CD4-positive, CD25-positive, alpha-beta regulatory T cell (primary cell): ENCODE results near the gene CRHBP. TPM values are rescaled to one million over a fixed set of nuclear protein-coding genes. Genes with fewer than 3 reads are reported as not detected.

ENCODE experiments used
- ATAC-seq, 2 donors: fragments of 150-1000 bp; cut with Tn5 transposase; one replicate each; pipeline ENCODE4 v1.10.0; 2021; ENCODE audit warnings: low read depth in 2 of 2, moderate number of reproducible peaks in 2 of 2, moderate library complexity in 1 of 2
- DNase-seq, 3 donors: peaks; one replicate each; pipeline versions ENCODE4 v3.0.0 to v3.0.0-alpha.2; 2012 to 2022; ENCODE audit warnings: mixed read lengths in 1 of 3
- H3K27ac ChIP-seq: one replicate; pipeline ENCODE4 v1.7.0; 2013; ENCODE audit warnings: mild to moderate bottlenecking, low read length; ENCODE audit not compliant: insufficient read depth, poor library complexity, severe bottlenecking
- H3K27me3 ChIP-seq: one replicate; pipeline ENCODE4 v1.7.0; 2013; ENCODE audit warnings: low read length; ENCODE audit not compliant: control insufficient read depth, insufficient read depth
- H3K36me3 ChIP-seq: one replicate; pipeline ENCODE4 v1.7.0; 2013; ENCODE audit warnings: mild to moderate bottlenecking, low read length, moderate library complexity; ENCODE audit not compliant: control insufficient read depth, insufficient read depth
- H3K4me1 ChIP-seq: 2 replicates; pipeline ENCODE4 v1.7.0; 2013; ENCODE audit warnings: mild to moderate bottlenecking, low read length; ENCODE audit not compliant: insufficient read depth, control insufficient read depth, poor library complexity, severe bottlenecking
- H3K4me3 ChIP-seq: one replicate; pipeline ENCODE4 v1.7.0; 2013; ENCODE audit warnings: low read depth, mild to moderate bottlenecking, low read length, moderate library complexity
- H3K9me3 ChIP-seq, 2 experiments: 1 replicate in 1 of 2; 2 replicates in 1 of 2; pipeline ENCODE4 v1.7.0; 2013; ENCODE audit warnings: low read length in 2 of 2, mild to moderate bottlenecking in 1 of 2, moderate library complexity in 1 of 2; ENCODE audit not compliant: control insufficient read depth in 2 of 2
- H3K27ac Mint-ChIP-seq, 3 donors: one replicate each; pipeline ENCODE4 v1.8.0; 2020 to 2022; ENCODE audit warnings: mild to moderate bottlenecking in 3 of 3, mixed read lengths in 3 of 3, moderate library complexity in 2 of 3
- H3K27me3 Mint-ChIP-seq: one replicate; pipeline ENCODE4 v1.8.0; 2022; ENCODE audit warnings: mild to moderate bottlenecking, mixed read lengths
- H3K36me3 Mint-ChIP-seq: one replicate; pipeline ENCODE4 v1.8.0; 2020; ENCODE audit warnings: mixed read lengths
- H3K4me1 Mint-ChIP-seq, 4 donors: one replicate each; pipeline ENCODE4 v1.8.0; 2020 to 2022; ENCODE audit warnings: mixed read lengths in 4 of 4, mild to moderate bottlenecking in 1 of 4
- H3K4me3 Mint-ChIP-seq, 4 donors: one replicate each; pipeline ENCODE4 v1.8.0; 2020 to 2022; ENCODE audit warnings: mild to moderate bottlenecking in 4 of 4, mixed read lengths in 4 of 4, moderate library complexity in 3 of 4
- H3K9me3 Mint-ChIP-seq, 7 donors: one replicate each; pipeline ENCODE4 v1.8.0; 2020 to 2022; ENCODE audit warnings: mixed read lengths in 7 of 7, mild to moderate bottlenecking in 3 of 7, moderate library complexity in 2 of 7
- polyA plus RNA-seq, 4 donors: library from polyadenylated mRNA; unstranded; fragments of 300-500 nt; fragmentation: Illumina TruSeq; gene quantifications; one replicate each; pipeline ENCODE4 v1.2.3, GENCODE V29; 2021
- total RNA-seq: library from RNA; stranded (reverse); gene quantifications from one replicate; pipeline ENCODE4 v1.2.3, GENCODE V29; 2022

Gene CRHBP
- total and polyA plus RNA-seq, 5 donors from 2014 or later = 2.5 TPM; not detected in 4

- no peak overlapping the region for H3K27ac ChIP-seq
- no peaks in the 10 kb centered on the region for H3K9me3 ChIP-seq
- H3K4me3 Mint-ChIP-seq = no peak overlapping the region
- H3K9me3 Mint-ChIP-seq = peaks cover 0 to 2% (median 0%) of the 10 kb centered on the region in 7 donors
- H3K36me3 Mint-ChIP-seq = no peaks in the 10 kb centered on the region
- H3K4me3 ChIP-seq = no peak overlapping the region
- peaks cover 4% of the 10 kb centered on the region for H3K27me3 Mint-ChIP-seq
- no peak for DNase-seq
- no peaks in the 10 kb centered on the region for H3K27me3 ChIP-seq
- H3K27ac Mint-ChIP-seq = no peak overlapping the region
- ATAC-seq = no peak
- H3K4me1 Mint-ChIP-seq = no peaks in the 10 kb centered on the region
- no peaks in the 10 kb centered on the region for H3K36me3 ChIP-seq
- H3K4me1 ChIP-seq = no peaks in the 10 kb centered on the region
These were observed 24.9 kb upstream of the CRHBP start for GRCh38 chr5:76927961-76928360.

DNA sequence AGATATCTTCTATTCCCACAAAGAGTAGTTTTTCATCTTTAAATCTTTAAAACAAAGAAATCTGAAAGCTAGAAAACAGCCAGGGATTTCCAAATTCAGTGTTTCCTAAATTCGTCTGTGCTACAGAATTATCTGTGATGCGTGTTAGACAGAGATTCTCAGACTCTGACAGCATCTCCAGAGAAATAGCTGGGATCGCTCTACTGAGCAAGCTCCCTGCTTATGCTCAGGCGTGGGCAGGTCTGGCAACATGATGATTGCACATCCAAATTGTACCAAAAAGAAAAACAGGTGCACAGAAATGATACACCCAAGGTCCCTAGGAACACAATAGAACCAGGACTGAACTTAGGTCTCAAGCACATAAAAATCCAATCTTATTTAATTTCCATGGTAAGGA, 22.8 kb upstream of the CRHBP start:
- no peaks in the 10 kb centered on the region for H3K27me3 Mint-ChIP-seq
- Histone ChIP-seq H3K9me3 (no peaks in the 10 kb centered on the region), H3K4me1 (no peaks in the 10 kb centered on the region), H3K36me3 (no peaks in the 10 kb centered on the region), H3K27me3 (no peaks in the 10 kb centered on the region), H3K4me3 (no peak overlapping the region), H3K27ac (no peak overlapping the region)
- H3K36me3 Mint-ChIP-seq = no peaks in the 10 kb centered on the region
- no peak for ATAC-seq
- no peak overlapping the region for H3K27ac Mint-ChIP-seq
- no peak overlapping the region for H3K4me3 Mint-ChIP-seq
- no peaks in the 10 kb centered on the region for H3K9me3 Mint-ChIP-seq
- no peak for DNase-seq
- H3K4me1 Mint-ChIP-seq = no peaks in the 10 kb centered on the region

- H3K36me3 ChIP-seq = no peaks in the 10 kb centered on the region
- Mint-ChIP-seq H3K9me3 (peaks cover 0 to 2% (median 0%) of the 10 kb centered on the region in 7 donors), H3K4me3 (no peak overlapping the region), H3K36me3 (no peaks in the 10 kb centered on the region), H3K27me3 (peaks cover 14% of the 10 kb centered on the region), H3K27ac (no peak overlapping the region), H3K4me1 (no peaks in the 10 kb centered on the region)
- H3K27ac ChIP-seq = no peak overlapping the region
- no peaks in the 10 kb centered on the region for H3K27me3 ChIP-seq
- no peak overlapping the region for H3K4me3 ChIP-seq
- H3K4me1 ChIP-seq = no peaks in the 10 kb centered on the region
- DNase-seq (no peak), ATAC-seq (no peak)
- H3K9me3 ChIP-seq = no peaks in the 10 kb centered on the region
These were observed 14.7 kb upstream of the CRHBP start for GRCh38 chr5:76938177-76938576.

GRCh38 chr5:76941000-76941399, 11.8 kb upstream of the CRHBP start:
- H3K27me3 ChIP-seq = no peaks in the 10 kb centered on the region
- no peak overlapping the region for H3K27ac ChIP-seq
- Mint-ChIP-seq H3K9me3 (peaks cover 0 to 2% (median 0%) of the 10 kb centered on the region in 7 donors), H3K36me3 (no peaks in the 10 kb centered on the region), H3K27ac (no peak overlapping the region), H3K4me3 (no peak overlapping the region), H3K27me3 (peaks cover 23% of the 10 kb centered on the region), H3K4me1 (no peaks in the 10 kb centered on the region)
- no peaks in the 10 kb centered on the region for H3K9me3 ChIP-seq
- DNase-seq (no peak), ATAC-seq (no peak)
- no peaks in the 10 kb centered on the region for H3K36me3 ChIP-seq
- no peaks in the 10 kb centered on the region for H3K4me1 ChIP-seq
- H3K4me3 ChIP-seq = no peak overlapping the region

DNA sequence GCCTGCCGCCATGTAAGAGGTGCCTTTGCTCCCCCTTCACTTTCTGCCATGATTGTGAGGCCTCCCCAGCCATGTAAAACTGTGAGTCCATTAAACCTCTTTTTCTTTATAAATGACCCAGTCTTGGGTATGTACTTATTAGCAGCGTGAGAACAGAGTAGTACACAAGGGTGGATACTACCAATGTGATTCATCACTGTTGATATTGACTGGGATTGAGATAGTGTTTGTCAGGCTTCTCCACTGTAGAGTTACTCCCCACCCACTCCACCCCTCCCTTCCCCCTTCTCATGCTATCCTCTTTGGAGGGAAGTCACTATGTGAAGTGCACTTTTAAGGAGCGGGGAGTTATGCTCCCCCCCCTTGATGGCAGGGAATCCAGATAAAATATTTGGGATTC, 11.4 kb upstream of the CRHBP start:
- Mint-ChIP-seq H3K27me3 (peaks cover 28% of the 10 kb centered on the region), H3K4me3 (no peak overlapping the region), H3K36me3 (no peaks in the 10 kb centered on the region), H3K9me3 (peaks cover 0 to 2% (median 0%) of the 10 kb centered on the region in 7 donors), H3K27ac (no peak overlapping the region), H3K4me1 (no peaks in the 10 kb centered on the region)
- no peak for ATAC-seq
- H3K4me3 ChIP-seq = no peak overlapping the region
- no peaks in the 10 kb centered on the region for H3K27me3 ChIP-seq
- H3K27ac ChIP-seq = no peak overlapping the region
- H3K4me1 ChIP-seq = no peaks in the 10 kb centered on the region
- DNase-seq = no peak
- H3K36me3 ChIP-seq = no peaks in the 10 kb centered on the region
- H3K9me3 ChIP-seq = no peaks in the 10 kb centered on the region

DNA sequence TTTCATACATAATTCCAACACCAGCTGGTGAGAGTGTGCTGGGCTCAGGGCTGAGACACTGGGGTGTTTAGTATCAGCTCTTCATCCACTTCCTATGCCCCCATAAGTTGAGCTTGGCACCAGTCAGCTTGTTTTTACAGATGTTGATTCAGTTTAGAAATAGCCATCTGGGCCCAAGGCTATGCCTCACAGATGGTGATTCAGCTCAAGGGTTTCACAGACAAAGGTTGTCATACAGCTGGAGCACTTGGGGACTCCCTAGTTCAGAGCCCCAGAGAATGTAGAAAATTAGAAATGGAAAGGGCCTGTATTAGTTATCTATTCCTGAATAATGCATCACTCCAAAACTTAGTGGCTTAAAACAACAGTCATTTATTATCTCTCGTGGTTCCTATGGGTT, 10.3 kb upstream of the CRHBP start:
- peaks cover 34% of the 10 kb centered on the region for H3K27me3 Mint-ChIP-seq
- no peaks in the 10 kb centered on the region for H3K36me3 Mint-ChIP-seq
- DNase-seq (no peak), ATAC-seq (no peak)
- H3K4me1 ChIP-seq = no peaks in the 10 kb centered on the region
- H3K27ac ChIP-seq = no peak overlapping the region
- H3K9me3 ChIP-seq = no peaks in the 10 kb centered on the region
- H3K9me3 Mint-ChIP-seq = peaks cover 0 to 2% (median 0%) of the 10 kb centered on the region in 7 donors
- H3K4me3 Mint-ChIP-seq = no peak overlapping the region
- no peaks in the 10 kb centered on the region for H3K27me3 ChIP-seq
- H3K4me1 Mint-ChIP-seq = no peaks in the 10 kb centered on the region
- H3K4me3 ChIP-seq = no peak overlapping the region
- no peaks in the 10 kb centered on the region for H3K36me3 ChIP-seq
- H3K27ac Mint-ChIP-seq = no peak overlapping the region

GRCh38 chr5:76943006-76943405, 9.8 kb upstream of the CRHBP start:
- no peak overlapping the region for H3K4me3 ChIP-seq
- Mint-ChIP-seq H3K9me3 (peaks cover 0 to 2% (median 0%) of the 10 kb centered on the region in 7 donors), H3K27ac (no peak overlapping the region), H3K27me3 (peaks cover 34% of the 10 kb centered on the region), H3K4me3 (no peak overlapping the region), H3K4me1 (no peaks in the 10 kb centered on the region), H3K36me3 (no peaks in the 10 kb centered on the region)
- no peak overlapping the region for H3K27ac ChIP-seq
- H3K36me3 ChIP-seq = no peaks in the 10 kb centered on the region
- H3K9me3 ChIP-seq = no peaks in the 10 kb centered on the region
- ATAC-seq (no peak), DNase-seq (no peak)
- no peaks in the 10 kb centered on the region for H3K4me1 ChIP-seq
- no peaks in the 10 kb centered on the region for H3K27me3 ChIP-seq

- no peaks in the 10 kb centered on the region for H3K4me1 ChIP-seq
- peaks cover 2% of the 10 kb centered on the region for H3K27me3 ChIP-seq
- peaks cover 0 to 2% (median 0%) of the 10 kb centered on the region in 7 donors for H3K9me3 Mint-ChIP-seq
- peaks cover 27% of the 10 kb centered on the region for H3K27me3 Mint-ChIP-seq
- H3K4me1 Mint-ChIP-seq = no peaks in the 10 kb centered on the region
- H3K36me3 Mint-ChIP-seq = no peaks in the 10 kb centered on the region
- no peaks in the 10 kb centered on the region for H3K9me3 ChIP-seq
- no peak overlapping the region for H3K27ac Mint-ChIP-seq
- no peak overlapping the region for H3K27ac ChIP-seq
- DNase-seq = no peak
- no peak overlapping the region for H3K4me3 Mint-ChIP-seq
- no peak overlapping the region for H3K4me3 ChIP-seq
- ATAC-seq = no peak
- no peaks in the 10 kb centered on the region for H3K36me3 ChIP-seq
These were observed 8.2 kb upstream of the CRHBP start for GRCh38 chr5:76944638-76945037.
